ENCODE results near the gene CAMK1.

The CAMK1 gene

GRCh38 chr3:9781978-9782603, 12.3 kb upstream of the CAMK1 start:
- no peak for DNase-seq (ENCODE audit: low read depth)
- no peak for TF ChIP-seq CTCF (conservative IDR thresholded peaks at IDR 0.05; ENCODE audit: control insufficient read depth, insufficient read depth, low read depth, low read length)
- H3K4me3 ChIP-seq (ENCODE audit: control insufficient read depth, low read depth, low read length): no peak overlapping the region

DNA sequence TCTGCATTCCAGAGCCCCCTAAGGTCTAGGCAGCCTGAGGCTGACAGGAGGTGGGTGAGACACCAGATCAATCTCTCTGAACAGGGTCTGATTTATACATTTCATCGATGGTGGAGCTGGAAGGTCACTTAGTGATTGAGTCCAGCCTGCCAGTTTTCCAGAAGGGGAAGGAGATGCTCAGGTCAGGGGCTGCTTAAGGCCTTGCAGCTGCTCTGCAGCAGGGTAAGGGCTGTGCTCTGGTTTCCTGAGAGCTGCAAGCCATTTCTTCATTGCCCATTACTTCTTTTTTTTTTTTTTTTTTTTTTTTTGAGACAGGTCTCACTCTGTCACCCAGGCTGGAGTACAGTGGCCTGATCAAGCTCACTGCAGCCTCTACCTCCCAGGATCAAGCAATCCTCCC, 11.8 kb upstream of the CAMK1 start:
- TF ChIP-seq CTCF (conservative IDR thresholded peaks at IDR 0.05; ENCODE audit: control insufficient read depth, insufficient read depth, low read depth, low read length): no peak
- H3K4me3 ChIP-seq (ENCODE audit: control insufficient read depth, low read depth, low read length): no peak overlapping the region
- DNase-seq (ENCODE audit: low read depth): no peak

DNA sequence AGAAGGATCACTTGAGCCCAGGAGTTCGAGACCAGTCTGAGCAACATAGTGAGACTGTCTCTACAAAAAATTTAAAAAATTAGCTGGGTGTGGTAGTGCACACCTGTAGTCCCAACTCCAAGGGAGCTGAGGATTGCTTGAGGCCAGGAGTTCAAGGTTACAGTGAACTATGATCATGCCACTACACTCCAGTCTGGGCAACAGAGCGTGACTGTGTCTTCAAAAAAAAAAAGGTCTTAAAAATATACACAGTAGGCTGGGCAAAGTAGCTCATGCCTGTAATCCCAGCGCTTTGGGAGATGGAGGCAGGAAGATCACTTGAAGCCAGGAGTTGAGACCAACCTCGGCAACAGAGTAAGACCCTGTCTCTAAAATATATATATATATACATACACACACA, 11.2 kb upstream of the CAMK1 start:
- DNase-seq (ENCODE audit: low read depth): no peak
- no peak overlapping the region for H3K4me3 ChIP-seq (ENCODE audit: control insufficient read depth, low read depth, low read length)
- no peak for TF ChIP-seq CTCF (conservative IDR thresholded peaks at IDR 0.05; ENCODE audit: control insufficient read depth, insufficient read depth, low read depth, low read length)

GRCh38 chr3:9780458-9780812, 10.7 kb upstream of the CAMK1 start:
- no peak for DNase-seq (ENCODE audit: low read depth)
- no peak overlapping the region for H3K4me3 ChIP-seq (ENCODE audit: control insufficient read depth, low read depth, low read length)
- TF ChIP-seq CTCF (conservative IDR thresholded peaks at IDR 0.05; ENCODE audit: control insufficient read depth, insufficient read depth, low read depth, low read length): no peak

DNA sequence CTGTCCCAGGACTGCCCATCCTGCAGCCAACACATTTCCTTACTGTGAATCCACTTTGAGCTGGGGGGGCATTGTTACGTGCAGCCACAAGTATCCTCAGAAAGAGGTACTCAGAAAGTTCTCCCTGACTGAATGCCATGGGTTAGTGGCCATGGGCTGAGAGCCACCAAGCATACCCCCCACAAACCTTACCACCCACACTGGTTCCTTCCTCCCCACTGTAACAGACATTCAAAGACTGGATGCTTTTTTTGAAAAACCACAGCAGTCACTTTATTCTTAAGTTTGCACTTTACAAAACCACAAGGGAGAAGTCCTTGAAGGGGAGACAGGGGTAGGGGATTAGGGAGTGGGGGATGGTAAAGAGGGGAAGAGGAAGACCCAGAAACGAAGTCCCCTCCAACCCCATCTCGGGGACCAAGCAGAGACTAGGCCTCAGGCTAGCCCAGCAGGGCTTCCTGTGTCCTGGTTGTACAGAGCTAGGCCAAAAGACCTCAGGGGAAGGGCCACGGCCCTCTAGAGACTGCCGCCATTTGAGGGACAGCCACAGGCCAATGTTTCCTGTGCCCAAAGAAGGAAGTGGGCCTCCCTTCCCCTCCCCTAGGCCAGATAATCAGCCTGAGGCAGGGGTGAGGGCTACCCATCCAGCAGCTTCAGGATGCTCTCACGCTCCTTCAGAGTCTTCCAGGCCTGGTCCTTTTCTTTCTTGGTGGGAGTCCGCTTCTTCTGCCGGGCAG, 10.1 kb upstream of the CAMK1 start:
- no peak for TF ChIP-seq CTCF (conservative IDR thresholded peaks at IDR 0.05; ENCODE audit: control insufficient read depth, insufficient read depth, low read depth, low read length)
- no peak overlapping the region for H3K4me3 ChIP-seq (ENCODE audit: control insufficient read depth, low read depth, low read length)
- DNase-seq (ENCODE audit: low read depth): no peak

GRCh38 chr3:9779075-9779593, 9.4 kb upstream of the CAMK1 start:
- no peak for TF ChIP-seq CTCF (conservative IDR thresholded peaks at IDR 0.05; ENCODE audit: control insufficient read depth, insufficient read depth, low read depth, low read length)
- H3K4me3 ChIP-seq (ENCODE audit: control insufficient read depth, low read depth, low read length): no peak overlapping the region
- DNase-seq (ENCODE audit: low read depth): no peak

All from fibroblast of mammary gland (primary cell).